Hepatocyte (in vitro differentiated cells): ENCODE measurements around the gene CREB5. TPM values are rescaled to one million over a fixed set of nuclear protein-coding genes. Genes with fewer than 3 reads are reported as not detected.

ENCODE experiments used
- DNase-seq: peaks from one replicate; pipeline ENCODE4 v3.0.0-alpha.2; 2016; ENCODE audit warnings: low spot score
- H2AFZ ChIP-seq: fragments of 200-600 bp; sonication (generic); 2 replicates; pipeline ENCODE4 v1.6.0; 2016; ENCODE audit warnings: antibody characterized with exemption, mild to moderate bottlenecking
- H3K27ac ChIP-seq: fragments of 200-600 bp; sonication (generic); 2 replicates; pipeline ENCODE4 v1.5.1; 2016; ENCODE audit warnings: mild to moderate bottlenecking
- H3K27me3 ChIP-seq: fragments of 200-600 bp; sonication (generic); 2 replicates; pipeline ENCODE4 v1.6.1; 2016
- H3K36me3 ChIP-seq: fragments of 200-600 bp; sonication (generic); replicated peaks from 2 replicates; pipeline ENCODE4 v1.5.1; 2016; ENCODE audit warnings: low read depth; ENCODE audit not compliant: insufficient read depth
- H3K4me1 ChIP-seq: fragments of 200-600 bp; sonication (generic); 2 replicates; pipeline ENCODE4 v1.5.1; 2016; ENCODE audit warnings: mild to moderate bottlenecking, moderate library complexity; ENCODE audit not compliant: insufficient read depth
- H3K4me2 ChIP-seq: fragments of 200-600 bp; sonication (generic); 2 replicates; pipeline ENCODE4 v1.6.0; 2016
- H3K4me3 ChIP-seq: fragments of 200-600 bp; sonication (generic); 2 replicates; pipeline ENCODE4 v1.5.1; 2016; ENCODE audit warnings: mild to moderate bottlenecking
- H3K79me2 ChIP-seq: fragments of 200-600 bp; sonication (generic); 2 replicates; pipeline ENCODE4 v1.6.0; 2017; ENCODE audit warnings: mild to moderate bottlenecking
- H3K9me2 ChIP-seq: fragments of 200-600 bp; sonication (generic); replicated peaks from 2 replicates; pipeline ENCODE4 v1.6.0; 2017; ENCODE audit warnings: mild to moderate bottlenecking; ENCODE audit not compliant: insufficient read depth
- H3K9me3 ChIP-seq: fragments of 200-600 bp; sonication (generic); 2 replicates; pipeline ENCODE4 v1.5.1; 2016; ENCODE audit warnings: low read depth, mild to moderate bottlenecking
- H4K20me1 ChIP-seq: fragments of 200-600 bp; sonication (generic); 2 replicates; pipeline ENCODE4 v1.6.0; 2016; ENCODE audit warnings: mild to moderate bottlenecking; ENCODE audit not compliant: insufficient read depth, poor library complexity, severe bottlenecking
- CTCF ChIP-seq: fragments of 200-600 bp; sonication (generic); IDR thresholded peaks from 2 replicates; pipeline ENCODE4 v1.5.1; 2016; ENCODE audit warnings: antibody characterized with exemption, mild to moderate bottlenecking; ENCODE audit not compliant: poor library complexity
- EZH2 ChIP-seq: fragments of 200-600 bp; sonication (generic); IDR thresholded peaks from 2 replicates; pipeline ENCODE4 v1.6.1; 2016; ENCODE audit warnings: antibody characterized with exemption, mild to moderate bottlenecking, borderline replicate concordance
- EZH2phosphoT487 ChIP-seq: fragments of 200-600 bp; sonication (generic); IDR thresholded peaks from one replicate; pipeline ENCODE4 v1.6.1; 2018; ENCODE audit warnings: antibody characterized with exemption, mild to moderate bottlenecking, low read depth, moderate library complexity; ENCODE audit not compliant: unreplicated experiment, severe bottlenecking
- whole genome bisulfite sequencing: methylation state at CpG from one replicate; pipeline ENCODE4 v1.1.6; 2016; ENCODE audit warnings: low lambda C conversion rate; ENCODE audit errors: missing lambda C conversion rate; 5-methylcytosine and 5-hydroxymethylcytosine counted together
- polyA plus RNA-seq: library from polyadenylated mRNA; unstranded; fragments of >200 nt; fragmentation: Nextera tagmentation; extraction: Ambion mirVana; gene quantifications from 2 replicates; pipeline ENCODE4 v1.2.1, GENCODE V29; 2016
- total RNA-seq: library from RNA; depleted of rRNA; stranded (reverse); fragments of >200 nt; gene quantifications from 2 replicates; pipeline ENCODE4 v1.2.3, GENCODE V29; 2014

Gene CREB5
- total and polyA plus RNA-seq, 2 experiments from 2014 or later, result 14.0 to 27.9 TPM

GRCh38 chr7:28725911-28726310 is 313.6 kb downstream of the CREB5 start:
- H3K4me2 ChIP-seq, result no peak overlapping the region
- no peaks in the 10 kb centered on the region for H3K36me3 ChIP-seq
- H3K27me3 ChIP-seq, result no peaks in the 10 kb centered on the region
- H3K9me3 ChIP-seq, result no peaks in the 10 kb centered on the region
- H3K4me1 ChIP-seq, result peaks cover 6% of the 10 kb centered on the region
- WGBS, result 85% methylated on average over 2 of the region's 2 CpGs
- H2AFZ ChIP-seq, result no peak overlapping the region
- TF ChIP-seq EZH2 (no peak), EZH2phosphoT487 (no peak), CTCF (no peak)
- H4K20me1 ChIP-seq, result no peaks in the 10 kb centered on the region
- H3K9me2 ChIP-seq, result no peaks in the 10 kb centered on the region
- no peak for DNase-seq
- no peak overlapping the region for H3K27ac ChIP-seq
- no peaks in the 10 kb centered on the region for H3K79me2 ChIP-seq
- H3K4me3 ChIP-seq, result no peak overlapping the region

GRCh38 chr7:28726555-28726954 is 314.2 kb downstream of the CREB5 start:
- Histone ChIP-seq H3K79me2 (no peaks in the 10 kb centered on the region), H3K4me3 (no peak overlapping the region), H3K4me1 (peaks cover 6% of the 10 kb centered on the region), H3K36me3 (no peaks in the 10 kb centered on the region), H3K27me3 (no peaks in the 10 kb centered on the region), H4K20me1 (no peaks in the 10 kb centered on the region), H2AFZ (no peak overlapping the region), H3K4me2 (no peak overlapping the region), H3K9me3 (no peaks in the 10 kb centered on the region), H3K9me2 (no peaks in the 10 kb centered on the region), H3K27ac (no peak overlapping the region)
- TF ChIP-seq EZH2phosphoT487 (no peak), CTCF (no peak), EZH2 (no peak)
- 72% methylated on average over 1 of the region's 1 CpG for WGBS
- no peak for DNase-seq

DNA sequence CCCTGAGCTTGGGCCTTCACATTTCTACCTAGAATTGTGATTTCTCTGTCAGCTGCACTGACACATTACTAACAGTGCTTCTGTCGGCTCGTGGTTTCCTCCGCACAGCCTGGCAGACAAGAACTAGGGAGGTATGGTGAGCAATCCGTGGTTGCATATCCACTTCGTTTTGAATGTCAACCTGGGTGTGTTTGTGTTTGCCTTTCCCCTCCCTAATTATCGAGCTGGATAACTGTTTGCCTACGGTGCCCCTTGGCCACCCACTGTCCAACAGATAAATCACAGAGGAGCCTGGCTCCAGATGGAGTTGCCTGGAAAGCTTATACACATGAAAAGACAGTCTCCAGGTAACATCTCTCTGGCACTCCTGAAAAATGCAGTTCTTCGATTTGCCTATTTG is 317.0 kb downstream of the CREB5 start:
- peak overlapping the region; percentile 47 for H3K4me2 ChIP-seq
- H3K9me2 ChIP-seq, result no peaks in the 10 kb centered on the region

More for the DNA sequence above, 317.0 kb downstream of the CREB5 start:
- H3K4me3 ChIP-seq, result no peak overlapping the region
- H3K27me3 ChIP-seq, result no peaks in the 10 kb centered on the region
- H3K27ac ChIP-seq, result peak overlapping the region; percentile 31
- no peaks in the 10 kb centered on the region for H4K20me1 ChIP-seq
- H3K9me3 ChIP-seq, result no peaks in the 10 kb centered on the region
- peaks cover 6% of the 10 kb centered on the region for H3K4me1 ChIP-seq
- H3K36me3 ChIP-seq, result no peaks in the 10 kb centered on the region
- 40% methylated on average over 8 of the region's 8 CpGs for WGBS
- DNase-seq, result no peak
- H3K79me2 ChIP-seq, result no peaks in the 10 kb centered on the region
- TF ChIP-seq EZH2phosphoT487 (no peak), CTCF (no peak), EZH2 (no peak)
- H2AFZ ChIP-seq, result no peak overlapping the region
